CD4-positive, alpha-beta memory T cell (primary cell): ENCODE measurements around the gene RIBC2. TPM values are rescaled to one million over a fixed set of nuclear protein-coding genes. Genes with fewer than 3 reads are reported as not detected.
A peak's percentile ranks its signal among the peaks of the same experiment; 100 is the strongest.
"Not testable (repeated sequence)": the region's sequence is repeated elsewhere in the genome, so short reads cannot be mapped to it uniquely, and the experiment has no call there.

Experiments used
- CTCF ChIA-PET: fragments of 350-600 bp; sonication (Branson Sonifier 250); formaldehyde crosslinking; loops from one replicate; lab custom pipeline; 2021; ENCODE audit warnings: inconsistent platforms; ENCODE audit not compliant: partially characterized antibody; lab: Charles Lee
- POLR2A ChIA-PET: fragments of 350-600 bp; sonication (Branson Sonifier 250); formaldehyde crosslinking; loops from one replicate; lab custom pipeline; 2021; ENCODE audit not compliant: partially characterized antibody; lab: Charles Lee
- DNase-seq, 5 donors: peaks; one replicate each; pipeline versions ENCODE4 v3.0.0 to v3.0.0-alpha.2; 2020 to 2022; ENCODE audit warnings: mixed read lengths in 1 of 5
- H3K27ac ChIP-seq: one replicate; pipeline ENCODE4 v1.7.0; 2013; ENCODE audit warnings: low read depth, low read length
- H3K27me3 ChIP-seq: 2 replicates; pipeline ENCODE4 v1.7.0; 2013; ENCODE audit warnings: mild to moderate bottlenecking, low read length, moderate library complexity; ENCODE audit not compliant: insufficient read depth
- H3K36me3 ChIP-seq: 2 replicates; pipeline ENCODE4 v1.7.0; 2013; ENCODE audit warnings: mild to moderate bottlenecking, low read length, moderate library complexity; ENCODE audit not compliant: insufficient read depth
- H3K4me1 ChIP-seq: 2 replicates; pipeline ENCODE4 v1.7.0; 2013; ENCODE audit warnings: mild to moderate bottlenecking, low read length, moderate library complexity; ENCODE audit not compliant: insufficient read depth
- H3K4me3 ChIP-seq, 2 donors: one replicate each; pipeline ENCODE4 v1.7.0; 2013; ENCODE audit warnings: low read length in 2 of 2, mild to moderate bottlenecking in 1 of 2
- H3K9me3 ChIP-seq, 2 donors: one replicate each; pipeline ENCODE4 v1.7.0; 2013; ENCODE audit warnings: low read length in 2 of 2, control low read depth in 1 of 2; ENCODE audit not compliant: control insufficient read depth in 1 of 2
- H3K27ac Mint-ChIP-seq, 7 donors: one replicate each; pipeline ENCODE4 v1.8.0; 2020 to 2021; ENCODE audit warnings: mixed read lengths in 7 of 7, mild to moderate bottlenecking in 6 of 7, inconsistent platforms in 3 of 7, moderate library complexity in 3 of 7
- H3K27me3 Mint-ChIP-seq, 2 donors: one replicate each; pipeline ENCODE4 v1.8.0; 2020 to 2021; ENCODE audit warnings: mixed read lengths in 2 of 2
- H3K36me3 Mint-ChIP-seq, 2 donors: one replicate each; pipeline ENCODE4 v1.8.0; 2020 to 2021; ENCODE audit warnings: mixed read lengths in 2 of 2, inconsistent platforms in 1 of 2, mild to moderate bottlenecking in 1 of 2
- H3K4me1 Mint-ChIP-seq, 4 donors: one replicate each; pipeline ENCODE4 v1.8.0; 2020 to 2021; ENCODE audit warnings: mixed read lengths in 4 of 4, mild to moderate bottlenecking in 1 of 4
- H3K4me3 Mint-ChIP-seq, 8 donors: one replicate each; pipeline ENCODE4 v1.8.0; 2020 to 2021; ENCODE audit warnings: mixed read lengths in 8 of 8, mild to moderate bottlenecking in 7 of 8, moderate library complexity in 6 of 8, inconsistent platforms in 3 of 8
- H3K9me3 Mint-ChIP-seq, 8 donors: one replicate each; pipeline ENCODE4 v1.8.0; 2020 to 2021; ENCODE audit warnings: mixed read lengths in 8 of 8, mild to moderate bottlenecking in 5 of 8, inconsistent platforms in 3 of 8, moderate library complexity in 1 of 8
- intact Hi-C: fragments of 100-400 bp; cut with micrococcal nuclease; formaldehyde crosslinking; loops from one replicate; pipeline ENCODE4 v1.15.1; 2023
- polyA plus RNA-seq, 2 donors: library from polyadenylated mRNA; unstranded; fragments of 300-500 nt; fragmentation: Illumina TruSeq; gene quantifications; one replicate each; pipeline ENCODE4 v1.2.3, GENCODE V29; 2021
- total RNA-seq, 2 experiments: library from RNA; stranded (reverse); gene quantifications; one replicate each; pipeline ENCODE4 v1.2.3, GENCODE V29; 2021

Gene RIBC2, protein sequence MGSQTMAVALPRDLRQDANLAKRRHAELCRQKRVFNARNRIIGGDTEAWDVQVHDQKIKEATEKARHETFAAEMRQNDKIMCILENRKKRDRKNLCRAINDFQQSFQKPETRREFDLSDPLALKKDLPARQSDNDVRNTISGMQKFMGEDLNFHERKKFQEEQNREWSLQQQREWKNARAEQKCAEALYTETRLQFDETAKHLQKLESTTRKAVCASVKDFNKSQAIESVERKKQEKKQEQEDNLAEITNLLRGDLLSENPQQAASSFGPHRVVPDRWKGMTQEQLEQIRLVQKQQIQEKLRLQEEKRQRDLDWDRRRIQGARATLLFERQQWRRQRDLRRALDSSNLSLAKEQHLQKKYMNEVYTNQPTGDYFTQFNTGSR
- total RNA-seq (not detected), polyA plus RNA-seq (under 1 TPM in 1 of 2 donors, not detected in 1; 0.13 TPM)

GRCh38 chr22:45413368-45414211 is at the start of gene RIBC2, which contains the start of gene SMC1B:
Gene RIBC2, plus strand, starts transcription at chr22:45413693. Its CDS starts 194 bp downstream, at chr22:45413887.
Gene SMC1B, minus strand, starts transcription at chr22:45413599. Its CDS starts 32 bp downstream, at chr22:45413567.
- Histone ChIP-seq H3K9me3 (no peaks in the 10 kb centered on the region), H3K4me3 (peak within 1 kb of the TSS in 1 of 2 donors; percentile 68), H3K4me1 (peaks cover 14% of the 10 kb centered on the region), H3K27me3 (no peaks in the 10 kb centered on the region), H3K27ac (peak within 1 kb of the TSS; percentile 35), H3K36me3 (no peaks in the 10 kb centered on the region)
- intact Hi-C loops: loop anchor here (1.0 to 10.0 kb wide), 2 partner anchors 95 to 249 kb away; partner anchors contain the start of gene NUP50
- Mint-ChIP-seq H3K4me3 (peak within 1 kb of the TSS; percentile 59 to 88 (median 82)), H3K9me3 (peaks cover 0 to 2% (median 0%) of the 10 kb centered on the region in 8 donors), H3K4me1 (peaks cover 4 to 7% (median 6%) of the 10 kb centered on the region in 4 donors), H3K27ac (peak within 1 kb of the TSS; percentile 68 to 94 (median 87)), H3K36me3 (no peaks in the 10 kb centered on the region), H3K27me3 (no peaks in the 10 kb centered on the region)
- ChIA-PET POLR2A (interaction anchor here (1.0 to 2.1 kb wide), 2 partner anchors 103 to 250 kb away, joined by 3 to 6 read pairs; partner anchors contain the start of genes FAM118A and NUP50), CTCF (interaction anchor here (0.7 to 1.1 kb wide), 2 partner anchors 17 to 139 kb away, joined by 3 read pairs; no protein-coding TSS in a partner anchor)
- DNase-seq: peak; percentile 71 to 89 (median 86)

DNA sequence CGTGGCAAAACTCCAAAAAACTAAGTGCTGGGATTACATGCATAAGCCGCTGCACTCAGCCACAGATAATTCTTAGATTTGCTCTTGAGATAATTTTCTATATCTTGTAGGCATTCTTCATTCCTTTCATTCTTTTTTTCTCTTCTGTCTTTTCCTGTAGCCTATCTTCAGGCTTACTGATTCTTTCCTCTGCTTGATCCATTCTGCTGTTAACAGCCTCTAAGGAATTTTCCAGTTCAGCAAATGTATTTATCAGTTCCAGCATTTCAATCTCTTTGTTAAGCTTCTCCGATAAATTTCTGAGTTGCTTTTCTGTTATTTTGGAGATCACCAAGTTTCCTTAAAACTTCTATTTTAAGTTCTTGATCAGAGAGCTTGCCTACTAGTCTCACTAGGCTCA is 46.8 kb upstream of the RIBC2 start:
- DNase-seq: no peak

DNA sequence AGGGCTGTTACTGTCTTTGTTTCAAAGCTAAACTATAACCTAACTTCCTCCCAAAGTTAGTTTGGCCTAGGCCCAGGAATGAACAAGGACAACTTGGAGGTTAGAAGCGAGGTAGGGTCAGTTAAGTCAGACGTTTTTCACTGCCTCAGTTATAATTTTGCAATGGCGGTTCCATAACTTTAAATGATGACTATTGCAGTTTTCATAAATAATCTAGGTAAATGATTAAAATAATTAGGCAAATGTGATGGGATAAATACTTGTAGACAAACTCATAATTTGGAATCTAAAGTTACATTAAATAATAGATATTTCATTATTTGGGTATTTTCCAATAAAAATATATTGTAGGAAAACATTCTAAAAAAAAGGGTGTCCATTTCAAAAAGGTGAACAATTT is 39.9 kb upstream of the RIBC2 start:
- H3K4me3 ChIP-seq, H3K36me3 Mint-ChIP-seq, H3K4me3 Mint-ChIP-seq, intact Hi-C loops, H3K27me3 Mint-ChIP-seq, H3K27ac Mint-ChIP-seq, H3K4me1 ChIP-seq, H3K36me3 ChIP-seq, DNase-seq, H3K27me3 ChIP-seq, POLR2A ChIA-PET, H3K9me3 Mint-ChIP-seq, H3K27ac ChIP-seq, H3K9me3 ChIP-seq, CTCF ChIA-PET, H3K4me1 Mint-ChIP-seq: not testable (repeated sequence)

More for the DNA sequence above, 46.8 kb upstream of the RIBC2 start:
- no peak overlapping the region for H3K27ac Mint-ChIP-seq
- no peaks in the 10 kb centered on the region for H3K4me1 ChIP-seq
- intact Hi-C loops: no loop called here
- no peak overlapping the region for H3K27ac ChIP-seq
- no peaks in the 10 kb centered on the region for H3K4me1 Mint-ChIP-seq
- no peaks in the 10 kb centered on the region for H3K9me3 ChIP-seq
- H3K27me3 ChIP-seq: no peaks in the 10 kb centered on the region
- H3K27me3 Mint-ChIP-seq: peaks cover 8 to 21% of the 10 kb centered on the region in 2 donors
- no peak overlapping the region for H3K4me3 ChIP-seq
- POLR2A ChIA-PET: no interaction called here
- H3K4me3 Mint-ChIP-seq: no peak overlapping the region
- H3K9me3 Mint-ChIP-seq: peaks cover 0 to 24% (median 12%) of the 10 kb centered on the region in 8 donors
- H3K36me3 ChIP-seq: no peaks in the 10 kb centered on the region
- CTCF ChIA-PET: no interaction called here
- H3K36me3 Mint-ChIP-seq: peaks cover 0 to 7% of the 10 kb centered on the region in 2 donors

- intact Hi-C loops: no loop called here
- Histone ChIP-seq H3K9me3 (no peaks in the 10 kb centered on the region), H3K27ac (no peak overlapping the region), H3K27me3 (no peaks in the 10 kb centered on the region), H3K4me1 (no peaks in the 10 kb centered on the region), H3K36me3 (no peaks in the 10 kb centered on the region), H3K4me3 (no peak overlapping the region)
- CTCF ChIA-PET: interaction anchor here (1.6 kb wide), 1 partner anchor 14 kb away, joined by 3 read pairs; no protein-coding TSS in a partner anchor
- Mint-ChIP-seq H3K27me3 (peaks cover 0 to 2% of the 10 kb centered on the region in 2 donors), H3K4me1 (no peaks in the 10 kb centered on the region), H3K27ac (no peak overlapping the region), H3K9me3 (peaks cover 0 to 2% (median 0%) of the 10 kb centered on the region in 8 donors), H3K4me3 (no peak overlapping the region), H3K36me3 (no peaks in the 10 kb centered on the region)
- no peak for DNase-seq
- POLR2A ChIA-PET: no interaction called here
Observed at GRCh38 chr22:45376009-45376408, 37.5 kb upstream of the RIBC2 start.

DNA sequence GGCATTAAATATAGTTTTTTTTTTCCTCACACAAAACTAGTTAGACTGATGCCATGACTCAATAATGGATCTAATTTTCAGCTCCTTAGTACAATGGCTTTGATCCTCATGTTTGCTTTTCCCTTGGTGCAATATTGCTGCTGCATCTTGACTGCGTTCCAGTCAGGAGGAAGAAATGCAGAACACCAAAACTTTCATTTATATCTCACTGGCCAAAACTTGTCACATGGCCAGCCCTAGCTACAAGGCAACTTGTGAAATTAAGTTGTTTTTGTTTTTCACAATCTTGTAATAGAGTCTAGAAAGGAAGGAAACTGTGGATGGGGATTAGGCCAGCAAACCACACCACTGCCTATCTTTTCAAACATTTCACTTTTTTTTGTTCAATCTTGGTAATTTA is 36.8 kb upstream of the RIBC2 start:
- ChIA-PET POLR2A (no interaction called here), CTCF (no interaction called here)
- Mint-ChIP-seq H3K4me3 (no peak overlapping the region), H3K4me1 (no peaks in the 10 kb centered on the region), H3K27me3 (peaks cover 0 to 2% of the 10 kb centered on the region in 2 donors), H3K9me3 (peaks cover 0 to 1% (median 0%) of the 10 kb centered on the region in 8 donors), H3K36me3 (no peaks in the 10 kb centered on the region), H3K27ac (no peak overlapping the region)
- H3K4me1 ChIP-seq: no peaks in the 10 kb centered on the region
- H3K27ac ChIP-seq: no peak overlapping the region
- no peak for DNase-seq
- no peaks in the 10 kb centered on the region for H3K27me3 ChIP-seq
- no peaks in the 10 kb centered on the region for H3K36me3 ChIP-seq
- H3K4me3 ChIP-seq: no peak overlapping the region
- no peaks in the 10 kb centered on the region for H3K9me3 ChIP-seq
- intact Hi-C loops: no loop called here

DNA sequence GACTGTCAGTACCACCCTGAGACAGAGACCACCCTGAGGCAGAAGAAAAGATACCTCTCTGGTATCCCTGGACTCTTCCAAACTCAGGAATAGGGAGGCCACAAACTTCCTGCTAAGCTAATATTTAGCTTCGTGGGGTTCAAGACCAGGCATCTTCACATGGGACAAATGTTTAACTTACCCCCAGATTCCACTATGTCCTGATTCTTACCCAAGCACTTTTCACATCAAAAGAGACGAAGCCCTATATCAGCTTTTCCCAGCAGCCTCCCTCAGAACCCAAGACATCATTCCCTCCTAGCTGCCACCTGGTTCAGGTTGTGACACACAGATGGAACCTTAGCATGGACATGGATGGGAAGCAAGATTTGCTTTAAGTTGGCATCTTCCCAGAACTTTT is 32.1 kb upstream of the RIBC2 start:
- CTCF ChIA-PET: no interaction called here
- H3K27me3 Mint-ChIP-seq: peaks cover 0 to 5% of the 10 kb centered on the region in 2 donors
- POLR2A ChIA-PET: interaction anchor here (1.9 kb wide), 1 partner anchor 58 kb away, joined by 4 read pairs; no protein-coding TSS in a partner anchor

More for the DNA sequence above, 32.1 kb upstream of the RIBC2 start:
- Histone ChIP-seq H3K4me1 (no peaks in the 10 kb centered on the region), H3K27ac (no peak overlapping the region), H3K27me3 (no peaks in the 10 kb centered on the region), H3K4me3 (no peak overlapping the region), H3K36me3 (no peaks in the 10 kb centered on the region), H3K9me3 (no peaks in the 10 kb centered on the region)
- Mint-ChIP-seq H3K4me3 (no peak overlapping the region), H3K4me1 (no peaks in the 10 kb centered on the region), H3K36me3 (no peaks in the 10 kb centered on the region), H3K27ac (no peak overlapping the region), H3K9me3 (no peaks in the 10 kb centered on the region)
- intact Hi-C loops: no loop called here
- DNase-seq: no peak
